ENCODE data around the gene TSHZ3. TPM values are rescaled to one million over a fixed set of nuclear protein-coding genes. Genes with fewer than 3 reads are reported as not detected.
A peak's percentile ranks its signal among the peaks of the same experiment; 100 is the strongest.

The TSHZ3 gene
- total RNA-seq, 4 donors from 2014 or later, result 3.2 to 65.5 (median 27.9) TPM

GRCh38 chr19:31290931-31291590 lies 58.2 kb downstream of the TSHZ3 start:
- Histone ChIP-seq H3K9me3 (no peaks in the 10 kb centered on the region), H3K27ac (no peak overlapping the region), H3K4me3 (no peak overlapping the region), H3K36me3 (no peaks in the 10 kb centered on the region), H3K27me3 (no peaks in the 10 kb centered on the region), H3K4me1 (peaks cover 0 to 4% of the 10 kb centered on the region in 2 donors)
- DNase-seq, result no peak
- TF ChIP-seq CTCF (IDR thresholded peaks at IDR 0.05) (no peak), POLR2A (IDR thresholded peaks at IDR 0.05) (no peak)
- intact Hi-C loops (cut with DNase I; ENCODE audit: low total_unique reads), result no loop called here

DNA sequence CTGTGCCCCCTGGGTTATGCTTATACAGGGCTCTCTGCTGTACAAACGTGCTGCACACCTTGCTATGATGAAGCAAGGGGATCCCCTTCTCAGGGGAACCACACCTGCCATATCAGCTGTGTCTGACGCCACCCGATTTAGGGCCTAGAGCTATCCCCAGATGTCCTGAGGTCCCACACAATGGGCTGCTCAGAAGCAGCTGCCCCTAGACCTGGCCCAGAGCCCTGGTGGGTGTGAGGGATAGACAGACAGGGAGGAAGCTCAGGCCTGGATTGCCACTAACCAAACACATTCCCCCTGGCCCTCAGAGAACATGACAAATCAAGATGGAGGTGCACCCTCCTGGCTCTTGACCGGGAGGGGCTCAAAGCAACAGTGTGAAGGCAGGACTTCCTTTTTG lies 59.3 kb downstream of the TSHZ3 start:
- Histone ChIP-seq H3K36me3 (no peaks in the 10 kb centered on the region), H3K4me3 (no peak overlapping the region), H3K9me3 (no peaks in the 10 kb centered on the region), H3K4me1 (peaks cover 0 to 4% of the 10 kb centered on the region in 2 donors), H3K27me3 (no peaks in the 10 kb centered on the region), H3K27ac (no peak overlapping the region)
- no peak for TF ChIP-seq POLR2A (IDR thresholded peaks at IDR 0.05)
- TF ChIP-seq CTCF (IDR thresholded peaks at IDR 0.05), result no peak
- DNase-seq, result no peak
- intact Hi-C loops (cut with DNase I; ENCODE audit: low total_unique reads), result no loop called here

- TF ChIP-seq POLR2A (IDR thresholded peaks at IDR 0.05), result no peak
- no peak for TF ChIP-seq CTCF (IDR thresholded peaks at IDR 0.05)
- intact Hi-C loops (cut with DNase I; ENCODE audit: low total_unique reads), result no loop called here
- Histone ChIP-seq H3K4me1 (peaks cover 0 to 4% of the 10 kb centered on the region in 2 donors), H3K9me3 (no peaks in the 10 kb centered on the region), H3K27ac (peak overlapping the region in 1 of 2 donors; percentile 23), H3K27me3 (no peaks in the 10 kb centered on the region), H3K36me3 (no peaks in the 10 kb centered on the region), H3K4me3 (no peak overlapping the region)
- DNase-seq, result no peak
Observed at GRCh38 chr19:31289381-31289880, 59.8 kb downstream of the TSHZ3 start.

GRCh38 chr19:31286491-31286890 lies 62.7 kb downstream of the TSHZ3 start:
- no peak overlapping the region for H3K4me3 ChIP-seq
- no peaks in the 10 kb centered on the region for H3K27me3 ChIP-seq
- H3K27ac ChIP-seq, result peak overlapping the region in 1 of 2 donors; percentile 46
- TF ChIP-seq POLR2A (IDR thresholded peaks at IDR 0.05) (no peak), CTCF (IDR thresholded peaks at IDR 0.05) (no peak)
- no peaks in the 10 kb centered on the region for H3K36me3 ChIP-seq
- DNase-seq, result no peak
- intact Hi-C loops (cut with DNase I; ENCODE audit: low total_unique reads), result no loop called here
- H3K4me1 ChIP-seq, result peaks cover 0 to 4% of the 10 kb centered on the region in 2 donors
- H3K9me3 ChIP-seq, result no peaks in the 10 kb centered on the region

DNA sequence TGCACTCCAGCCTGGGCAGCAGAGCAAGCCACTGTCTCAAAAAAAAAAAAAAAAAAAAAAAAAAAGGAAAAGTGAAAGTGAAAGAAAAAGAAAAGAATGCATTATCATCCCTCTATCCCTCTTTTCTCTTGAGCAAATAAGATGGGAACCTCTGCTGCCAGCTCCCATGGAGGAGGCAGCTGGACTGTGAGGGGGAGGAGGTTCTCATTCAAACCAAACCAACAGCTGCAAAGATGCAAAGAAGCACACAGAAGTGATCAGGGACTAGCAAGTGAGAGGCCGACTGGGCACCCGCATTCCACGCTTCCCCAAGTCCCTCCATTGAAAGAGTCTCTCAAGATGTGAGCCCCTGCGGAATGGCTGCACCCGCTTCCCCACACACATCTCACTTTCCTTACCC lies 63.5 kb downstream of the TSHZ3 start:
- H3K4me3 ChIP-seq, result peak overlapping the region in 1 of 2 donors; percentile 30
- DNase-seq, result peak in 1 of 2 donors; percentile 42
- no peaks in the 10 kb centered on the region for H3K27me3 ChIP-seq
- peak overlapping the region; percentile 44 to 46 for H3K27ac ChIP-seq
- TF ChIP-seq CTCF (IDR thresholded peaks at IDR 0.05) (no peak), POLR2A (IDR thresholded peaks at IDR 0.05) (no peak)
- peaks cover 0 to 4% of the 10 kb centered on the region in 2 donors for H3K4me1 ChIP-seq
- no peaks in the 10 kb centered on the region for H3K9me3 ChIP-seq
- intact Hi-C loops (cut with DNase I; ENCODE audit: low total_unique reads), result no loop called here
- no peaks in the 10 kb centered on the region for H3K36me3 ChIP-seq

Measured in uterus (tissue), 4 donors.